NCI-H526 treated with DMSO at 0.1 percent for 48 hours (cell line): ENCODE data around the gene FUT2.
"Not testable (repeated sequence)": the region's sequence is repeated elsewhere in the genome, so short reads cannot be mapped to it uniquely, and the experiment has no call there.

Source experiments
- DNase-seq: peaks from one replicate; lab custom pipeline; 2025; lab: John Stamatoyannopoulos, UW

The FUT2 gene

GRCh38 chr19:48695743-48696352 is at the start of gene FUT2:
FUT2 (plus strand) TSS chr19:48695971; CDS start chr19:48702957, 6,986 bp downstream.
- peak; percentile 47 for DNase-seq

GRCh38 chr19:48646001-48646721 is 49.6 kb upstream of the FUT2 start, which contains the start of gene CA11:
CA11 (minus strand) TSS chr19:48646187; CDS start chr19:48645632, 555 bp downstream.
- DNase-seq = peak; percentile 71

- DNase-seq = no peak
These were observed 49.0 kb upstream of the FUT2 start for GRCh38 chr19:48646722-48647216.

- DNase-seq = no peak
These were observed 47.6 kb upstream of the FUT2 start for GRCh38 chr19:48648134-48648533.

GRCh38 chr19:48650974-48651682 is 44.6 kb upstream of the FUT2 start:
- no peak for DNase-seq

- DNase-seq = no peak
These were observed 44.1 kb upstream of the FUT2 start for GRCh38 chr19:48651683-48652048.

DNA sequence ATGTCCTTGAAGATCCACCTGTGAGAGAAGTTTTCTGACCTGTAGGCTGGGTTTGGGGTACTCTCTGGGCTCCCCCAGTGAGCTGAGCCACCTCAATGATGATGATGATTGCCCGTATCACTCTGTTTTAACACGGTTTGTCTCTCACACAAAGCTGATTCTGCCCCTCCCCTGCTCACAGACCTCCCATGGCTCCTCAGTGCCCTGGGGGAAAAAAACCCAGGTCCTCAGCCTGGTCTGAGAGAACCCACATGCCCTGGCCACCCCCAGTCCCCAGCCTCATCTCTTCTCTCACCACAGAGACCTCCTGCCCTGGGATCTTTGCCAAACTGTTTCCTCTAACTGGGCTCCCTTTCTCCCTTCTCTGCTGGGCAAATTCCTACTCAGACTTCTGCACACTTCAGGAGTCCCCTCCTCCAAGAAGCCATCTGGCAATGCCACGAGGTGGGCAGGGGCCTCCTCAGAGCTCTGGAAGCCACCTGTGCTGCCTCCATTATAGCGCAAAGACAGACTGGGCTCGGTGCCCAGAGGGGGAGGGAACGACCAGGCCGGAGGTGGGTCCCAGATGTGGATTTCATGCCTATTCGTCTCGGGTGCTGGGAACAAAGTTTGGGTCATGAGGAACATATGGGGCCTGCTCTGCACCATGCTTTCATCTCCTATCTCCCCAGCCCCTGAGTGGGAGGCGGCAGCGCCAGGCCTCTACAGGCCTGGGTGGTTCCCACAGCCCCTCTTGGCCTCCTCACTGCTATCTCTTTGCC is 41.3 kb upstream of the FUT2 start:
- DNase-seq = no peak

DNA sequence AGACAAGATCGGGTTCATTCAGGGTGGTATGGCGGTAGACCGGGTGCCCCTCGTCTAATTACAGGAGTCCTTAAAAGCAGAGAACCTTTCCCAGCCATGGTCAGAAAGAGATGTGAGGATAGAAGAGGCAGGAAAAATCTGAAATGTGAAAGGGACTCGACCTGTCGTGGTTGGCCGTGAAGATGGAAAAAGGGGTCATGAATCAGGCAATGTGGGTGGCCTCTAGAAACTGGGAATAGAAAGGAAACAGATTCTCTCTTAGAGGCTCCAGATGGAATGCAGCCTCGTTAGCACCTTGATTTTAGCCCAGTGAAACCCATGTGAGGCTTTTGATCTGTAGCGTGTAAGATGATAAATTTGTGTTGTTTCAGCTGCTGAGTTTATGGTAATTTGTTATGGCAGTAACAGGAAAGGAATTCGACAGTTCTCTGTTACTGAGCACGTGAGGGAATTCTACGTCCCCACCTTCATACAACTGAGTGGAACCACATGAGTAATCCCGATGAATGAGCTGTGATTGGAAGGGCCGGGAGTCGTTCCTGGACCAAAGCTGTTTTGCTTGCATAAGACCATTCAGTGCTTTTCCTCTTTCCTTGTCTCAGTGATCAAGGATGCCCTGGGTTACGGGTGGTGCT is 38.8 kb upstream of the FUT2 start:
- no peak for DNase-seq

GRCh38 chr19:48657828-48658227 is 37.9 kb upstream of the FUT2 start:
- DNase-seq = not testable (repeated sequence)

- no peak for DNase-seq
These were observed 37.3 kb upstream of the FUT2 start for GRCh38 chr19:48658483-48658882.

- peak; percentile 18 for DNase-seq
These were observed 36.0 kb upstream of the FUT2 start for GRCh38 chr19:48659768-48660167.

DNA sequence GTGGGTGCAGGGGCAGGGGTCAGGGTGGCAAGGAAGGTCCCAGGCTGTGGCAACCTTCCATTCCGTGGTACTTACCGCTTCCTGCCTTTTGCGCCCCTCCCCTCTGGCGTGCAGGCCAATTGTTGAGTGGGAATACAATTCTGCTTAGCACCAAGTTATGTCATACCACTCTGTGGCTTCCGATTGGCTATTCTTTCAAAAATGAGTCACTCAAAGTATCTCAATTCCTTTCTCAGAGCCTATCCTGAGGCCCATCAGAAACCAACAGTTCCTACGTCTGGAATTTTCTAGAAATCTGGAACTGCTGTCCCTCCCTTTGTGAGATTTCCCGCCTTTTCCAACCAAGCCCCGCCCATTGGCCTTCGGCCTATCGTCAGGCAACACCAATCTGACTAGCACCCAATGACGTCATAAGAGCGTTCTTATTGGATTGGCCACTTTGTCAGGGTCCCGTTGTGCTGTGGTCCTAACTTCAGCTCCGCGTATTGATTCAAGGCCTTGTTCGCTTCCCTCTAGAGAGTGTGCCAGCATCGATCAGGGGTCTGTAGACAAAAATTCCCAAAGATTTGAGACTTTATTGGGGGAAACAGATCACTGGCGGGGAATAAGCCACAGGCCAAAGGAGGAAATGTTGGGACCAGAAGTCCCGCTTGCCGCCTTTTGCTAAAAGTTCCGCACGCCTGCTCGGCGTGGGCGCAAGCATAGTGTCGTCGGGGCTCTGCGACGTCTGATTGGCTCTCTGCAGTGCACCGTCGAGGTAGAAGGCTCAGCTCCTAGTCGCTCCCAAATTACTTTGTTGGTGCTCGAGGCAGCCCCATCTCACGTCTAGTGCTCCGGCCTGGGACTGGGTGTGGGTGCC is 34.7 kb upstream of the FUT2 start:
- peak; percentile 94 for DNase-seq

DNA sequence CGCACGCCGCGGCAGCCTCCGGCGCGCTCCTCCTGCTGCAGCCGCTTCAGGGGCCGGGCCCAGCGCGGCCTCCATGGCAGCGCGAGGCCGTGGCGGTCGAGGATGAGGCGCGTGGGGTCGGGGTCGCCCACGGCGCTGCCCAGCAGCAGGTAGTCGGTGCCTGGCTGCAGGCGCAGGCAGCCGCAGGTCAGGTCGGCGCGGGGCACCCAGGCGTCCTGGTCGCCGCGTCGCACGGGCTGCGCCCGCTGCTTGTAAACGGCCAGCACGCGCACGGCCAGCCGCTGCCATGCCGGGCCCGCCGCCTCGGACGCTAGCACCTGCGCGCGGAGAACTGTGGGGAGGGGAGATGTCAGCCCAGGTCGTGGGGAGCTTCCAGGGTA is 34.1 kb upstream of the FUT2 start:
- no peak for DNase-seq

DNA sequence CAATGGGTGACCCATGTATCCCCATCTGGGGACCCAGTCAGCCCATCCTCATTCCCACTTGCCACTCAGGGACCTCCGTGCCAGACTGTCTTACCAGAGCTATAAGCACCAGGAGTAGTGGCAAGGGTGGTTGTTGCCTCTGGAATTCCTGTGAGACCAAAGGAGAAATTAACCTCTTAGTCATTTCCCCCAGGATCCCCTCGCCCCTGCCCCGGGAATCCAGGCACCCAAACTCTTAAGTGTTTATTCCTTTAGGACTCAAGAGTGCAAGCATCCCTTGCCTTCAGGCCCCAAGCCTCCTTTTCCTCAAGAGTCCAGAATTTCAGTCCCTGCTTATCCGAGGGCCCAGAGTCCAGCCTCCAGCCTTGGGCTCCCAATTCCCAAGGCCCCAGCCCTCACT is 32.1 kb upstream of the FUT2 start:
- no peak for DNase-seq

DNA sequence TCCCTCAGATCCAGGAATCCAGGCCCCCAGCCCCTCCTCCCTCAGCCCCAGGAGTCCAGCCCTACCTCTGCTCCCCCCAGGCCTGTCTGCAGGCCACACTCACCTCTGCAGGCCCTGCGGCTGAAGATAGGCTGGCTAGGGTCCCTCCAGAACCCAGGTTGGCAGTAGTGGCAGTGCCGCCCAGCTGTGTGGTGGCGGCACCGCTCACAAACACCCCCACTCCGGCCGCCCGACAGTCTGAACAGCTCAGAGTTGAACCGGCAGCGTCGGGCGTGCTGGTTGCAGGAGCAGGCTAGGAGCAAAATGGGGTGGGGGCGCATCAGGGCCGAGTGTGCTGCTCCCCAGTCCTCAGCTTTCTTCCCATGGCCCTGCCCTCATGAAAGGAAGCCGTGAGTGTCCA is 31.3 kb upstream of the FUT2 start:
- no peak for DNase-seq

- DNase-seq = no peak
These were observed 30.0 kb upstream of the FUT2 start for GRCh38 chr19:48665786-48666185.

DNA sequence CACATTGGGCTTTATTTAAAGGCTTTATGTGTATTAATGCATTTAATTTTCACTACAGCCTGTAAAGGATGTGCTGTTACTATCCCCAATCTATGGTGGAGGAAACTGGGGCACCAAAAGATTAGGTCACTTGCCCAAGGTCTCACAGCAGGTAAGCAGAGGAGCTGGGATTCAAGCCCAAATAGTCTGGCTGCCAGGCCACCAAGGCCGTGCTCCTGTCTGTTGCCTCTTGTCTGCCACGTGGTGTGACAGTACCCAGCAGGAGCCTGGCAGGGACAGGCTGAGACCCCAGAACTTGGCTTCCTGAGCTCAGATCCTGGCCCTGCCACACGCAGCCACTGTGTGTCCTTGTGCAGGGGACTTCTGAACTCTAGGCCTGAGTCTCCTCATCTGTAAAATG is 27.4 kb upstream of the FUT2 start:
- no peak for DNase-seq

GRCh38 chr19:48668761-48669160 is 27.0 kb upstream of the FUT2 start:
- no peak for DNase-seq

DNA sequence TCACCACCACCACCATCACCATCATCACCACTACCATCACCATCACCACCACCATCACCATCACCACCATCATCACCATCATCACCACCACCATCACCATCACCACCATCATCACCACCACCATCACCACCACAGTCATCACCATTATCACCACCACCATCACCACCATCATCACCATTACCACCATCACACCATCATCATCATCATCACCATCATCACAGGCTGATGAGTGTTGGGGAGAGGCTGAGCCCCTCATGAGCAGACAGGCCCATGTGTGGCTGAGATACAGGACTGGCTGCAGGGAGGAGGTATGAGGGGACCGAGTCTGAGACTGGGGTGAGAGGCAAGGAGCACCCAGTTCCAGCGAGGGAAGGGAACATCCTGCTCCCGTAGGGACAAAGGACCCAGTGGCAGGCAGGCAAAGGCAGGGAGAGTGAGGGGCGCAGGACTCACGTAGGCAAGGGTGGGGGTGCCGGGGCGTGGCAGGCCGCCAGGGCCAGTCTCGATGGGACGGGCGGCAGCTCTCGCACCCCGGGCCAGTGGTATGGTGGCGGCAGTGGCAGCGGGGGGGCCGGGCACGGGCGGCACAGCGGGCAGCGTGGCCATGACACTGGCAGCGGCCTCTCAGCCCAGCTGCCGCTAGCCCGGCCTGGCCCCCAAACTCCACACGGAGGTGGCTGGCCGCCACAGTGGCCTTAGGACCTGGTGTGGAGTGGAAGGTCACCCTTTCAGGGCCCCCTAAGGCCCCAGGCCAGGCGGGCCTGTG is 25.7 kb upstream of the FUT2 start:
- DNase-seq = no peak
